IMR-90 (cell line): ENCODE data around the gene MAGEB3.

Source experiments
- MXI1 ChIP-seq: IDR thresholded peaks from 2 replicates; pipeline ENCODE4 v1.6.1; 2012; ENCODE audit warnings: low read depth, mild to moderate bottlenecking, low read length, moderate library complexity, borderline replicate concordance
- POLR2A ChIP-seq: IDR thresholded peaks from 2 replicates; pipeline ENCODE4 v1.6.1; 2012; ENCODE audit warnings: mild to moderate bottlenecking, low read depth, low read length
- RAD21 ChIP-seq: IDR thresholded peaks from 2 replicates; pipeline ENCODE4 v1.6.1; 2012; ENCODE audit warnings: low read length, improper control_type of control experiment
- RFX5 ChIP-seq: IDR thresholded peaks from 2 replicates; pipeline ENCODE4 v1.8.0; 2012; ENCODE audit warnings: low read depth, mild to moderate bottlenecking, low read length, moderate library complexity
- TF ChIP-seq, protein P1 (sequence below): conservative IDR thresholded peaks from 2 replicates; pipeline ENCODE4 v1.5.1; 2012; ENCODE audit warnings: mild to moderate bottlenecking, low read depth, low read length, improper control_type of control experiment
- TF ChIP-seq, protein P2 (sequence below): fragments of 150-350 bp; IDR thresholded peaks from 2 replicates; pipeline ENCODE4 v1.6.1; 2016; ENCODE audit warnings: low read depth, mild to moderate bottlenecking, low read length, moderate library complexity, borderline replicate concordance
- TF ChIP-seq, protein P3 (sequence below): fragments of 150-350 bp; IDR thresholded peaks from 2 replicates; pipeline ENCODE4 v1.6.1; 2017; ENCODE audit warnings: mild to moderate bottlenecking, antibody characterized with exemption, low read length, low read depth

DNA sequence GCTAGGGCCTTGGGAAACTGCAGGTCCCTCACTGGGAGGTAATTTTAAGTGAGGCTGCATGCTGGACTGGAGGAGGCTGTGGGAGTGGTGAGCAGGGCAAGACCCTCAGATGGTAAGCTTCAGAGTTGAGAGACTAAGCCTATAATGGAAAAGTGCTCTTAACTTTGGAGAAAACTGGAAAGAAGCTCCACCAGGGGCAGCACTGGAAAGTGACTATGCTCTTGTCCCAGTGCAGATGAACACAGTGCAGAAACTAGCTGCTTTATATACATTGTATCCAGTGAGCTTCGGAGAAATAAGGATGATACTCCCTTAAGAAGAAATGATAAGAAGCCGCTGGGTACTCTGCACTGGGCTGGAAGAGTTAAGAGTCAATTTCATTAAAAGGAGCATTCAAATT lies 18.3 kb upstream of the MAGEB3 start:
- TF ChIP-seq, protein P1, sequence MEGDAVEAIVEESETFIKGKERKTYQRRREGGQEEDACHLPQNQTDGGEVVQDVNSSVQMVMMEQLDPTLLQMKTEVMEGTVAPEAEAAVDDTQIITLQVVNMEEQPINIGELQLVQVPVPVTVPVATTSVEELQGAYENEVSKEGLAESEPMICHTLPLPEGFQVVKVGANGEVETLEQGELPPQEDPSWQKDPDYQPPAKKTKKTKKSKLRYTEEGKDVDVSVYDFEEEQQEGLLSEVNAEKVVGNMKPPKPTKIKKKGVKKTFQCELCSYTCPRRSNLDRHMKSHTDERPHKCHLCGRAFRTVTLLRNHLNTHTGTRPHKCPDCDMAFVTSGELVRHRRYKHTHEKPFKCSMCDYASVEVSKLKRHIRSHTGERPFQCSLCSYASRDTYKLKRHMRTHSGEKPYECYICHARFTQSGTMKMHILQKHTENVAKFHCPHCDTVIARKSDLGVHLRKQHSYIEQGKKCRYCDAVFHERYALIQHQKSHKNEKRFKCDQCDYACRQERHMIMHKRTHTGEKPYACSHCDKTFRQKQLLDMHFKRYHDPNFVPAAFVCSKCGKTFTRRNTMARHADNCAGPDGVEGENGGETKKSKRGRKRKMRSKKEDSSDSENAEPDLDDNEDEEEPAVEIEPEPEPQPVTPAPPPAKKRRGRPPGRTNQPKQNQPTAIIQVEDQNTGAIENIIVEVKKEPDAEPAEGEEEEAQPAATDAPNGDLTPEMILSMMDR, result no peak
- TF ChIP-seq, protein P2, sequence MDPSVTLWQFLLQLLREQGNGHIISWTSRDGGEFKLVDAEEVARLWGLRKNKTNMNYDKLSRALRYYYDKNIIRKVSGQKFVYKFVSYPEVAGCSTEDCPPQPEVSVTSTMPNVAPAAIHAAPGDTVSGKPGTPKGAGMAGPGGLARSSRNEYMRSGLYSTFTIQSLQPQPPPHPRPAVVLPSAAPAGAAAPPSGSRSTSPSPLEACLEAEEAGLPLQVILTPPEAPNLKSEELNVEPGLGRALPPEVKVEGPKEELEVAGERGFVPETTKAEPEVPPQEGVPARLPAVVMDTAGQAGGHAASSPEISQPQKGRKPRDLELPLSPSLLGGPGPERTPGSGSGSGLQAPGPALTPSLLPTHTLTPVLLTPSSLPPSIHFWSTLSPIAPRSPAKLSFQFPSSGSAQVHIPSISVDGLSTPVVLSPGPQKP, result no peak
- TF ChIP-seq, protein P3, sequence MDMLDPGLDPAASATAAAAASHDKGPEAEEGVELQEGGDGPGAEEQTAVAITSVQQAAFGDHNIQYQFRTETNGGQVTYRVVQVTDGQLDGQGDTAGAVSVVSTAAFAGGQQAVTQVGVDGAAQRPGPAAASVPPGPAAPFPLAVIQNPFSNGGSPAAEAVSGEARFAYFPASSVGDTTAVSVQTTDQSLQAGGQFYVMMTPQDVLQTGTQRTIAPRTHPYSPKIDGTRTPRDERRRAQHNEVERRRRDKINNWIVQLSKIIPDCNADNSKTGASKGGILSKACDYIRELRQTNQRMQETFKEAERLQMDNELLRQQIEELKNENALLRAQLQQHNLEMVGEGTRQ, result no peak
- no peak for TF ChIP-seq RFX5
- no peak for TF ChIP-seq POLR2A
- TF ChIP-seq RAD21, result no peak
- no peak for TF ChIP-seq MXI1
